Measurements from ENCODE around the gene ANXA5. TPM values are rescaled to one million over a fixed set of nuclear protein-coding genes. Genes with fewer than 3 reads are reported as not detected.

The ANXA5 gene
- total and polyA plus RNA-seq, 2 experiments from 2014 or later = 129 to 181 TPM

GRCh38 chr4:121741751-121742150 lies 45.0 kb upstream of the ANXA5 start:
- H2AFZ ChIP-seq = no peak overlapping the region
- no peak overlapping the region for H3K4me3 ChIP-seq
- TF ChIP-seq ETS1 (IDR thresholded peaks at IDR 0.05) (no peak), CTCF (conservative IDR thresholded peaks at IDR 0.05; ENCODE audit: low read depth in 2 of 2) (no peak), REST (IDR thresholded peaks at IDR 0.05; ENCODE audit: unreplicated experiment) (no peak), NANOG (IDR thresholded peaks at IDR 0.05; ENCODE audit: borderline replicate concordance) (no peak), EZH2 (IDR thresholded peaks at IDR 0.05; ENCODE audit: low read depth, unreplicated experiment) (no peak), ZNF462 (CRISPR knock-in tag; IDR thresholded peaks at IDR 0.05) (no peak), STAT1 (IDR thresholded peaks at IDR 0.05; ENCODE audit: unreplicated experiment) (no peak), POLR2AphosphoS5 (IDR thresholded peaks at IDR 0.05; ENCODE audit: low read depth) (no peak), CREB1 (CRISPR knock-in tag; IDR thresholded peaks at IDR 0.05; ENCODE audit: low read depth) (no peak), JUNB (IDR thresholded peaks at IDR 0.05; ENCODE audit: unreplicated experiment) (no peak), ZNF331 (CRISPR knock-in tag; IDR thresholded peaks at IDR 0.05; ENCODE audit: low read depth) (no peak), EZH2phosphoT487 (IDR thresholded peaks at IDR 0.05; ENCODE audit: unreplicated experiment) (no peak), ZNF114 (CRISPR knock-in tag; IDR thresholded peaks at IDR 0.05) (no peak)
- no peak overlapping the region for H3K27ac ChIP-seq (ENCODE audit: low read depth)
- Mint-ChIP-seq H3K36me3 (ENCODE audit: low read depth) (no peaks in the 10 kb centered on the region), H3K4me1 (peaks cover 21% of the 10 kb centered on the region), H3K4me3 (no peak overlapping the region), H3K27me3 (ENCODE audit: insufficient read depth, low read depth, poor library complexity) (peaks cover 10% of the 10 kb centered on the region), H3K9me3 (no peaks in the 10 kb centered on the region; the same call in 2 of the 3 replicates), H3K27ac (no peak overlapping the region)
- no peaks in the 10 kb centered on the region for H3K36me3 ChIP-seq (ENCODE audit: insufficient read depth)
- DNase-seq (ENCODE audit: low spot score) (no peak), ATAC-seq (no peak; the same call in 2 of the 3 replicates)
- no peaks in the 10 kb centered on the region for H3K79me2 ChIP-seq (replicated peaks; ENCODE audit: insufficient read depth)
- H4K20me1 ChIP-seq (replicated peaks; ENCODE audit: insufficient read depth) = no peaks in the 10 kb centered on the region
- H3K9me2 ChIP-seq (ENCODE audit: insufficient read depth) = no peaks in the 10 kb centered on the region
- peaks cover 34% of the 10 kb centered on the region for H3K27me3 ChIP-seq (ENCODE audit: insufficient read depth)
- H3K4me1 ChIP-seq (ENCODE audit: insufficient read depth) = peaks cover 16% of the 10 kb centered on the region
- peak overlapping the region; percentile 18 for H3K4me2 ChIP-seq
- no peaks in the 10 kb centered on the region for H3F3A ChIP-seq (replicated peaks; ENCODE audit: low read depth)
